AG09309 (cell line): ENCODE data around the gene SYPL1.

Experiments used
- DNase-seq: peaks from one replicate; pipeline ENCODE4 v3.0.0-alpha.2; 2010; ENCODE audit warnings: low read depth
- H3K4me3 ChIP-seq: 2 replicates; pipeline ENCODE4 v1.5.1; 2011; ENCODE audit warnings: mild to moderate bottlenecking, low read depth, low read length, moderate library complexity; ENCODE audit not compliant: control insufficient read depth
- CTCF ChIP-seq: IDR thresholded peaks from 2 replicates; pipeline ENCODE4 v1.5.1; 2011; ENCODE audit warnings: mild to moderate bottlenecking, low read depth, low read length, inconsistent platforms; ENCODE audit not compliant: insufficient read depth, control insufficient read depth; ENCODE audit errors: missing control alignments

SYPL1 gene

GRCh38 chr7:106054156-106054910 is 57.8 kb downstream of the SYPL1 start:
- no peak for TF ChIP-seq CTCF

GRCh38 chr7:106053109-106053508 is 59.0 kb downstream of the SYPL1 start:
- no peak for DNase-seq
- TF ChIP-seq CTCF: no peak
- no peak overlapping the region for H3K4me3 ChIP-seq

More at GRCh38 chr7:106054156-106054910, 57.8 kb downstream of the SYPL1 start:
- no peak for DNase-seq
- H3K4me3 ChIP-seq: no peak overlapping the region

GRCh38 chr7:106052681-106053080 is 59.4 kb downstream of the SYPL1 start:
- TF ChIP-seq CTCF: no peak
- DNase-seq: no peak

GRCh38 chr7:106050746-106051117 is 61.4 kb downstream of the SYPL1 start:
- no peak for TF ChIP-seq CTCF
- H3K4me3 ChIP-seq: no peak overlapping the region
- no peak for DNase-seq

More at GRCh38 chr7:106052681-106053080, 59.4 kb downstream of the SYPL1 start:
- H3K4me3 ChIP-seq: no peak overlapping the region

GRCh38 chr7:106050002-106050745 is 61.9 kb downstream of the SYPL1 start:
- DNase-seq: peak; percentile 32
- TF ChIP-seq CTCF: peak; percentile 36
- no peak overlapping the region for H3K4me3 ChIP-seq

GRCh38 chr7:106049139-106049752 is 62.9 kb downstream of the SYPL1 start:
- no peak for TF ChIP-seq CTCF
- H3K4me3 ChIP-seq: no peak overlapping the region
- no peak for DNase-seq
